Amniotic epithelial cell (primary cell): ENCODE results near the gene SMAD3.

ENCODE experiments used
- DNase-seq: peaks from one replicate; pipeline ENCODE4 v3.0.0-alpha.2; 2010; ENCODE audit warnings: low read depth

Gene SMAD3

DNA sequence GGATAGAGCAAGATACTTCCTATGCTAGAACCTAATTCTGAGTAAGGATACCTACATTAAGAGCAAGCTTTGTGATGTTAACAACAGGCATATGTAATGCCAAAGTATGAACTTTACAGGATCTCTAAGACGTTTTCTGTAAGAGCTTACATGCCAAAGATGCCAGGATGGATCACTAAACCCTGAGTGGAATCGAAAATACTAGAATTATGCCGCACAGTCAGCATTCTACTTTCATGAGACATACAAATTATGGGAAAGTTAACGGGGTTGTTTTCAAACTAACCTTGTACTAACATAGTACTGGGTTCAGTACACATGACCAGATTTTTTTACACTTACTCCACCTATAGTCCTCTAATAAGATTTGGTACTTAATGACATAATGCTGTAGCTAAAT lies 134.0 kb downstream of the SMAD3 start:
- peak; percentile 59 for DNase-seq

DNA sequence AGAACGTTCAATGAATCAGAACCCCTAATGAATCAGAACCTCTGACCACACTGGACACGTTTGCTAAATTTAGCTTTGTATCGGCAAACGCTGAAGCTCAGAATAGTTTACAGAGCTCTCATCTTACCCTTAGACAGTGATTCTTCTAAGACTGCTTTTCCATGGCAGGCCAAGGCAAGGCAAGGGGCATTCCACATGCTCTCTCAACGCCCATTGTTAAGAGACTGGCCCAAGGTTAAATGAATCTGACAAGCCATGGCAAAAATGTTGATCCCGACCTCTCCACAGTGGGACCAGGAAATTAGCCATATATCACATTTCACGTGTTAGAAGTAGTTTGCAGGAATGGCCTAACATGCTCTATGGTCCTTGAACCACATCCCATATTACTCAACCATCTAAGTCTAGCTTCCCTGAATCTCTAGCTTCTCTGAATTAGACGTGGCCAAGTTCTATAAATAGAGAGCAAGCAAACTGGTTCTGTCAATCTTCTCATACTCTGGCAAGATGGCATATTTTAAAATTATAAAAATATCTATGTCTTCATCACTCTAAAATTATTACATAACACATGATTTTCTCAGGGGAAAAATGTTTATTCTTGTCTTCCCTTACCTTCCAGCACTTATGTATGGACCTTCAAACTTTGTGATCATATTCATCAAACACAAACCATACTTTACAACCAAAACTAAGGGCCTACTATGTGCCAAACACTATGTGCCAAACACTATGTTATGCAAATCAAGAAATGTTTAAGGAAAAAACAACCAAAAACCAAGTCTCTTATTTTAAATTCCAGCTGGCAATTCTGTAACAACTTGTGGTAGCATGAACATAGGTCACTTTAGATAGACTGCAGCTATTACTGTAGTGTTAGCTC lies 134.7 kb downstream of the SMAD3 start:
- DNase-seq = peak; percentile 72

DNA sequence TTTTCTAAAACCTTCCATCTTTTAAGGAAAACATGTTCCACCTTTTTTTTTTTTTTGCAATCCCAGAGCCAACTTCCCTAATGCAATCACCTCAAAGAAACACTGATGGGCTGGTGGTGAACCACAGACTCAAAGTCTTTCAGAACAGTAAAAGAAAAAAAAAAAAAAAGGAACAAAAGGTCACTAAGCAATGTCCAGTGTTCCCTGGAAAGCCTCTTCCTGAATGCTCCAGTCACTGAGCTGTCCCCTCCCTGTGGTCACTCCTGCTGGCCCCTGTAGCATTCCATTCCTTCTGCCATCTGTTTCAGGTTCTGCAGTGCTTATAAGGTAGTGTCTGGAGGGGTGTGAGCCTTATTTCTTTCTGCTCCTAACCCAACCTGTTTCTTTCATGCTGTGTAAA lies 135.7 kb downstream of the SMAD3 start:
- peak; percentile 50 for DNase-seq

DNA sequence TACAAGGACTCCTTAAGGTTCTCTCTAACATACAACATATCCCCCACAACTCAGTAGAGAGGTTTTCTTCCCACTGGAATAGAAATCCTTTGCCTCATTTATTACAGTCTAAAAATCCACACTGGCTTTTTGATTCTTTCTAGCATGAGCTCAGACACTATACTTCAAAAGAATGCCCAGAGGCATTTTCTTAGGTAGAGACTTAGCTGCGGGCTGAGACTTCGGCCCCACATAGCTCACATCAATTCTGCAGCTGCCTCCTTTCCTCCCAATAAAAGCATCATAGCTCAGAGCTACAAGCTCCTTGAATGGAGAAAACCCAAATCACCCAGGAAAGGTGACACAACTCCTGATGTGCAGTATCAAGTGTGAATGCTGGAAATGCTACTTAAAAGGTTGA lies 136.7 kb downstream of the SMAD3 start:
- DNase-seq = no peak

DNA sequence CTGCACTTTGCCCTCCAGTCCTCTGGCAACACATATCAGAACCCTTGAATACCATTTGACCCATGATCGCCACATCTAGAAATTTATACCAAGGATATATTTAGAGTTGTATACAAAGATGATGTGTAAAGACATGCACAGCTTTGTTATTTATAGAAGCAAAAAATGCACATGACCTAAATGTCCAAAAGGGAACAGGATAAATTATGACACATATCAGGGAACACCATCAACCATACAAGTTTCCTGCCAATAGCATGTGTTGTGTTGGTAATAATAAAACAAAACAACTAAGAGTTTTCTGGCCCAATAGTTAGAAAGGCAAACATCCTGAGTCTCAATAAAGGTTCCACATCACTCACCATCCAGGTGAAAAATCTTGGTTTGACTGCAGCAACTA lies 137.6 kb downstream of the SMAD3 start:
- no peak for DNase-seq

DNA sequence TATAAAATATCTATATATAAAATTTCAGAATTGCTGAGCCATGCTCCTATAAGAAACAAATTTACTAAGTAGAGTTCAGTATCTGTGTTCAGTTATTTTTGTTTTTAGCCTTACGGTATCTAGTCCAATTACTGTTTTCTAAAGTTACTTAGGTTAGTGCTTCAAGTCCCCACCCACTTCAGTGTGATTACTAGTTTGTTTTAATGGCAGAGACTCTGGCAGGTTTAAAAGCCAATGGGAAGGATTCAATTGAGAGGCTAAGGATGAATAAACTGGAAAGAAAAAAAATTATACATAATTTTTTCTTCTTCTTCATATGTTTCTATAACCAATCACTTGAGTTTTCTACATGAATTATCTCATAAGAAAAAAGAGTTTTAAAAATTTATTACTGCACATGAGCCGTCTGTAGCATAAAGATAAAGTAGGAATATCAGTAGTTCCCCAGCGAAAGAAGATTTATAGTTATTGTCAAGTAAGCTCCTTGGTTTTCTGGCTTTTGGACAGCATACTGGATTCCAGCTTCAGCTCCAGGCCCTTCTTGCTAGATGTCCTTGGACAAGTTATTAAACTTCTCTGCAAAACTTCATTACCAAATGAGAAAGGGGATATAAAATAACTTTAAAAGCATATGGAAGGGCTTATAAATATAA lies 142.3 kb downstream of the SMAD3 start:
- no peak for DNase-seq

DNA sequence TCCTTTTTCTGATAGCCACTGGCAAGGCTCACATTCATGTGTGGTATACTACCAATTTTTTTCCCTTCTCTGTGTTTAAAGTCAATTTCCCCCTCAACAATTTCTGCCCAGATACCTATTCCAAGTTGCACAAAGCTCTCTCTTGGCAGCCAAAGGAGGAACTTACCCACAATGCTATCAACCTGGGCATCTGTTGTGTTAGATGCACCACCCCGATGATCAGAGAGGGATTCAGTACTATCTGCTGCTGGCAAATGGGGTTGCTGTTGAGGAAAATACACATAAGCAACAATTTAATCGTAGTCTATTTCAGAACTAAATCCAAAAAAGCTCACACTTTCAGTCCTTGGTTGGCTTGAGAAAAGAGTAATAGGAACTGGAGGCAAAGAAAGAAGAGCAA lies 143.0 kb downstream of the SMAD3 start:
- DNase-seq = no peak

DNA sequence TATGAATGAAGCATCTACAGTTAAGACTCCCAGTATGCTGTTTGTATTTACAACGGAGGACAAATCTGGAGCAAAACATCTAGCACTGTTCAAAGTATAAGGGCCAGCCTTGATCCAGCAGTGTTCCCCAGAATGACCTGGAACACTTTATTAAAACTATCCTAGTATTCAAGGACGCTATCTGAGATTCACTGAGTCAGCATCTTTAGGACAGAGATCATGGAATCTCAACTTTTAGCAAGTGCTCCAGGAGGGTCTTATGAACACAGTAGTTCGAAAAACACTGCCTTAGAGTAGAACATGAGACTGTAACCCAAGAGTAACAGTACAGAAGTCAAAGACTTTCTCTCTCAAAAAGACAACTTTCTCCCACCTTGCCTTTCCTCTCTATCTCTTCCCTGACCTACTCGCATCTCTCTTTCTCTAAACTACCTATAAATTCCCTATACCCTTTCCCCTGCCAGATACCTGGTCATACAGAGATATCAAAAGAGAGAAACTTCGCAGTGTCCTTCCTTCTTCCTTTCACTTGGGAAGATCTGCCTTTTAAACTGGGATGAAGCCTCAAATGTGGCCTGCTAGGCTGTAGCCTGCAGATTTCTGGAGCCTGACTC lies 145.3 kb downstream of the SMAD3 start:
- DNase-seq = no peak

DNA sequence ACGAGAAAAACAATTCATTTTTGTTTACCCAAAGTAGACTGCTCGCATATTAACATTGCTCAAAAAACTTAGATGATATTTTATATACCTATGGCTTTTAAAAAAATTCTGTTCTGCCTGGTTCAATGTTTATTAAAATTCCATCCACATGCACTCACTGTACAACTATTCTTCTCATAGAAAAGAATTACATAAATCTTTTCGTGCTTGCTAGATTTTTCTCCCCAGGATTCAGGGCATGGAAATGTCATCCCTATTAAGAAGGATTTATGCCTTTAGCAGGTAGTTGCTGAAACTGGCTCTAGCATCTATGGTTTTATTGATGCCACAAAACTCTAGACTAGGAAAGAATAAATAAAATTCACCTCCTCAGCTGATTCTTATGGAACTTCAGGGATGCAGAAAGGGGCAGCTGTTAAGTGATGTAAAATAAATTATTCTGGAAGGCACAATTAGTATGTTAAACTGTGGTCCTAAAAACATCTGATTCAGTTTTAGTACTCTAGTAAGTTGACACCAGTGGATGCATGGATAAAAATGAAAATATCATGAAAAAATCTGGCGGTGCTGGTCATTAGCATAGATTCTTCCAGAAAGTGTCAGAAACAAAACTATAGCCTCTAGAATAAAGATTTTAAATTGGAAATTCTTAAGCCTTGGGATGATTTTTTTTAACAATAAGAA lies 147.4 kb downstream of the SMAD3 start:
- DNase-seq = no peak

DNA sequence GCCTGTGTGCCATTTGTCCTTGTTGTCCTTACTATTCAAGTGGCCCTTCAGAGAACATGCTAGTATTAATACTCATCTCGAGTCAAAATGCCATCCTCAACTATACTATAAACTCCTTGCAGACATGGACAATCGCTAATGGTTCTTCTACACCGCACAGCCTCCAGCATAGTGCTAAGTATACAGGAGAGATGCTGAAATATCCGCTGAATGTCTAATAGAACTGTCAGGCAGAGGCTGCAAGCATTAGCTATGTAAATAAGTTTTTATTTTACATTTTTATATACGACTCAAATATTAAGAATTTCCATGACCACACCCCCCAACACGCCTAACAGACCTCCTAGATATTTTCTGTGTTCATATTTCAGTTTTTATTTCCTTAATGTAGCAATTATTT lies 149.7 kb downstream of the SMAD3 start:
- no peak for DNase-seq

DNA sequence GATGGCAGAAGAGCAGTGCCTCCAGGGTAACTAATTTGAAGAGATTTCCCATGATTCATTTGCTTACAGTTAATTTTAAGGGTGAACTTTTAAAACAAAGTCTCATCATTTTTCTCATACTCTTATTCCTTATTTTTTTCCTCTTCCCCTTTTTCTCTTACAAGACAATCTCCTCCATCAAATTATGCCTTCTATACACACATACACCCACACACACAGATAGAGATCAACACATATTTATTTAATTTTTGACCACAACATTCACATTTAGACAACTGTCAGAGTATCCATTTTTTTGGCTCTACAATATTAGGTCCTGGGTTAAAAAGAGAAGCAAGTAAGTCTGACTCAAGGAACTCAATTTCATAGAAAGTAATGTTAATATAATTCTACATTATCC lies 151.5 kb downstream of the SMAD3 start:
- DNase-seq = no peak

DNA sequence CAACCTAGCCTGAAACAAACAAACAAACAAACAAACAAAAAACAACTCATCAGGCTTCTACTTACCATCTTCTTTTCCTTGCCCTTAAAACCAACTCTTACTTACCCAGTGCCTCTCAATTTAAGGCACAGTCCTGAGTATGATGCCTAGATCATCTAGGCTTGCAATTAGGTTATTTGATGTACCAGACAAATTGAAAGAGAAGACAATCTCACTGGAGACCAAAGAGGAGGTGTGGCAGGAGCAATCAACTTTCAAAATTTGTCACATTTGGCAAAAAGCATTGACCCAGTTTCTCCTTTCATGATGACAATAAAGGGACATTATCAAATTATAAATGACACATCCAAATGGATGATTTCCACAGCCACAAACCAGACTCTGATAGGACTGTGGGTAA lies 153.0 kb downstream of the SMAD3 start:
- DNase-seq = no peak

DNA sequence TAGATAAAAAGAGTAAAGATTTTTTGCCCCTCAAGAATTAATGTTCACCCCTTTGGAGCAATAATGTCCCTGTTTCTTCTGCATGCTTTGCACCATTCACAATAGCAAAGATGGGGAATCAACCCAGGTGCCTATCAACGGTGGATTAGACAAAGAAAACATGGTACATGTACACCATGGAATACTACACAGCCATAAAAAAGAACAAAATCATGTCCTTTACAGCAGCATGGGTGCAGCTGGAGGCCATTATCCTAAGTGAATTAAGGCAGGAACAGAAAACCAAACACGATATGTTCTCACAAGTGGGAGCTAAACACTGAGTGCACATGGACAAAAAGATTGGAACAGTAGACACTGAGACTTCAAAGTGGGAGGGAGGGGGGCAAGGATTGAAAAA lies 153.9 kb downstream of the SMAD3 start:
- DNase-seq = no peak

DNA sequence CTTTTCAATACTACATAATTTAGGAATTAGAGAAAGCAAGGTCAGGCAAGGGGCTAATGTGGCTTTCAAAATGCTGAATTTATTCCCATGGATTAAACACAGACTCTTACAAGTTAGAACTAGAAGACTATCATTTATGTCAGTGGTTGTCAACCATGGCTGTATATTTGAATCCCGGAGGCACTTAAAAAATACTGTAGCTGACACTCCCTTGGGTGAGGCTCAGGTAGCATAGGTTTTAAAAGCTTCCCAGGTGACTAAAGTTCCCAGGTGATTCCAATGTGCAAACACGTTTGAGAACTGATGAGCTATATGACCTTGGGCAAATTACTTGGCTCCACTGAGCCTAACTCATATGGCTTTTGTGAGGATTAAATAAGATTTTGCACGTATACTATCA lies 159.5 kb downstream of the SMAD3 start:
- DNase-seq = no peak

DNA sequence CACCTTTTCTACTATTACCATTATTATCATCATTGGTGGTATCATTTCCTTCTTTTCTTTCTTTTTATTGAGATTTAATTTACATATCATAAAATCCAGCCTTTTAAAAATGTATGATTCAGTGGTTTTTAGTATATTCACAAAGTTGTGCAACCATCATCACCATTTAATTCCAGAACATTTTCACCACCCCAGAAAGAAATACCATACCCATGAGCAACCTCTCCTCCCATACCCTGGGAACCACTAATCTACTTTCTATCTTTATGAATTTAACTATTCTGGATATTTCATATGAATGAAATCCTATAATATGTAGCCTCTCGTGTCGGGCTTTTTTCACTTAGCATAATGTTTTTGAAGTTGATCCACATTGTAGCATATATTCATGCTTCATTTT lies 159.9 kb downstream of the SMAD3 start:
- DNase-seq = peak; percentile 91

DNA sequence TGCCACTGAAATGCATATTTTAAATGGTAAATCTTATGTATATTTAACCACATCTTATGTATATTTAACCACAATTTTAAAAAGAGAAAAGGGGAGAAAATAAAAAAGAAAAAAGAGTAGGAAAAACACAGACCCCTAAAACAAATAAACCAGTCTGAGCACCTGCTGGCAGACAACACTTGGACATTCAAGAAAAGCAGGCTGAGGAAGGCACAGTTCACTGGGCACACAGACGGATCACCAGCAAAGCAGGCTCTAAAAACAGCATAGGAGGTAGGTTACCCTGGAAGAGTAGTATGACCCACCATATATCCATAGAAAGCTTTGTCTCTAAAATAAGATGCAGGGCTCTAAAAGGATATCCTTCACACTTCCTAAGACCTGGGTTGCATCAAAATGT lies 162.0 kb downstream of the SMAD3 start:
- no peak for DNase-seq

DNA sequence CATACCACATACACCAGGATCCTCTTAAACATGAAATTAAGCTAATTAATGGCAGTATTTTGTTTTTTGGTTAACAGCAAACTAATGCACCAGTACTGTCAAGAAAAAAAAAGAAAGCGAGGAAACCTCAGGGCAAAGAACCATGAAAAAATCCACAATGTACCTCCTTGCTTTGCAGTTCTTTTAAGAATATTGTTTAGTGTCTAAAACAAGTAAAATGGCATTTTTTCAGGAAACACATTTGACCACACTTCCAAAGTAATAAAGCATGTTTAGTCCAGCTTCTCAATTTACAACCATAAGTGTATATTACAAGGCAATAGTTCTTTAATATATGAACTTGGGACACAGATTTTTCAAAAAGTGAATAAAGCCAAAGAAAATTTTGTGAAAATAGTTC lies 162.4 kb downstream of the SMAD3 start:
- no peak for DNase-seq

DNA sequence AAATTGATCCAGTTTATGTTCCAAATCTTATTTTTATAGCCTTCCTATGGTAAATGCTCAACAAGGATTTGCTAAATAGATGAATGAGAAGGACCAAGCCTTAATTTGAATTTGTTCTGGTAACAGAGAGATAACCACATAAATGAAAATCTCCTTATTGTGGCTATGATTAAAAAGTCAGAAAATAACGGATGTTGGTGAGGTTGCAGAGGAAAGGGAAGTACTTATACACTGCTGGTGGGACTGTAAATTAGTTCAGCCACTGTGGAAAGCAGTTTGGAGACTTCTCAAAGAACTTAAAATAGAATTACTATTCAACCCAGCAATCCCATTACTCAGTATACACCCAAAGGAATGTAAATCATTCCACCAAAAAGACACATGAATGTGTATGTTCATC lies 162.9 kb downstream of the SMAD3 start:
- DNase-seq = no peak

DNA sequence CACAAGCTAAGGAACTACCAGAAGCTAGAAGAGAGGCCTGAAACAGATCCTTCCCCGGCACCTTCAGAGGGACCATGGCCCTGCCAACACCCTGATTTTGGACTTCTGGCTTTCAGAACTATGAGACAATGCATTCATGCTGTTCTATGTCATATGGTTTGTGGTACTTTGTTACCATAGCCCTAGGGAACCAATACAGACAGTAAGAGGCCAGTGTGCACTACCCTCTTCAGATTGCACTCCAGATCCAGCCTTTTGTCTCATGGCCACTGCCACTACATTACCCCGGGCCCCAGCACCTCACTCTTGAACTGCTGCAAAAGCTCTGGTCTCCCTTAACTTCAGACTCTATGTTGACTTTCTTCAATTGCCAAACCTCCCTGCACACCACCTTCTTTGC lies 165.1 kb downstream of the SMAD3 start:
- DNase-seq = no peak

DNA sequence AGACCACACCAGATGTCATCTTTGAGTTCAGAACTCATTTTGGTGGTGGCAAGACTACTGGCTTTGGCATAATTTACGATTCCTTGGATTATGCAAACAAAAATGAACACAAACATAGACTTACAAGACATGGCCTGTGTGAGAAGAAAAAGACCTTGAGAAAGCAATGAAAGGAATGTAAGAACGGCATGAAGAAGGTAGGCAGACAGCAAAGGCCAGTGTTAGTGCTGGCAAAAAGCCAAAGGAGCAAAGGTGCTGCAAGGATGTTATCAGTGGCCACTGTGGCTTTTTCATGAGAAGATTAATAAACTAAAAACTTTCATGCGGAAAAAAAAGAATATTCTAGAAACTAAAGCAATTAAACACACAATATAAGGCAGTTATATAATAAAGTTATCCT lies 167.2 kb downstream of the SMAD3 start:
- DNase-seq = peak; percentile 79

DNA sequence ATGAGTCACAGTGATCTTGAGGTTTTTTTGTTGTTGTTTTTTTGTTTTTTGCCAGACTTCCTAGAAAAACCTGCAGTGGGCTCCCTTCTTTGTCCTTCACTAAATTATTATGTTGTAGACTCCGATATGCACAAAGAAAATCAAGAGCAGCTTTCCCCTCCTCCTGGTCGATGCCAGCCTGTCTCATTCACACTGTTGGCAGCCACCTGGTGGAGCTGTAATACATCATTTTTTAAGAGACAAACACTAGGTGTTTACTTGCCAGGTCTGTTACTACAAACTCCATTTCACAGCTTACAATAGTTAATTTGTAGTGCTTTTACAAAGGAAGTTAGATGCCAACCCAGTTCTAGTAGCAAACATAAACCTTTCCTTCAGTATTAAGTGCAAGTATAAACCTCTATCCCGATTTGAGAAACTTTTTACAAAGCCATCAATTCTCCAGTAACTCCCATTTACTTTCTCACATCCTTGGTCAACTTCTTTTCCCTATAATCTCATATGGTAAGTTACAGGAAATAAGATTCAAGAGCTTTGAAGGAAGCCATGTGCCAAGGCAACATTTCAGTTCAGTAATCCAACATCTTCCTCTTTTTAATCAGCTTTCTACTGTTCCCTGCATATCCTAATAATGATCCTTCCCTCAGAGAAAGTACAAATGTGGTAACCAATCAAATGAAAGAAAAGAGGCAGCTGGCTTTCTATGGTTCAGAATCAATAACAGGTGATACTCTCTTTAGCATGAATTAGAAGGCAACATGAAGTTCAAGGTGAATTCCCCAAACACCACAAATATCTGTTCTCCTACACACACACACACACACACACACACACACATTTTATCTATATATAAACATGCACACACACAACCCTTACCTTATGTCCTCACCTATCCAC lies 175.1 kb downstream of the SMAD3 start:
- DNase-seq = no peak
